ENCODE measurements around the gene NOL4.
"Not testable (repeated sequence)": the region's sequence is repeated elsewhere in the genome, so short reads cannot be mapped to it uniquely, and the experiment has no call there.

The NOL4 gene, protein sequence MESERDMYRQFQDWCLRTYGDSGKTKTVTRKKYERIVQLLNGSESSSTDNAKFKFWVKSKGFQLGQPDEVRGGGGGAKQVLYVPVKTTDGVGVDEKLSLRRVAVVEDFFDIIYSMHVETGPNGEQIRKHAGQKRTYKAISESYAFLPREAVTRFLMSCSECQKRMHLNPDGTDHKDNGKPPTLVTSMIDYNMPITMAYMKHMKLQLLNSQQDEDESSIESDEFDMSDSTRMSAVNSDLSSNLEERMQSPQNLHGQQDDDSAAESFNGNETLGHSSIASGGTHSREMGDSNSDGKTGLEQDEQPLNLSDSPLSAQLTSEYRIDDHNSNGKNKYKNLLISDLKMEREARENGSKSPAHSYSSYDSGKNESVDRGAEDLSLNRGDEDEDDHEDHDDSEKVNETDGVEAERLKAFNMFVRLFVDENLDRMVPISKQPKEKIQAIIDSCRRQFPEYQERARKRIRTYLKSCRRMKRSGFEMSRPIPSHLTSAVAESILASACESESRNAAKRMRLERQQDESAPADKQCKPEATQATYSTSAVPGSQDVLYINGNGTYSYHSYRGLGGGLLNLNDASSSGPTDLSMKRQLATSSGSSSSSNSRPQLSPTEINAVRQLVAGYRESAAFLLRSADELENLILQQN

GRCh38 chr18:34224423-34225217 lies at the start of gene NOL4:
Gene NOL4, minus strand, starts transcription at chr18:34224913. Its CDS starts 1,660 bp downstream, at chr18:34223253.
- DNase-seq (ENCODE audit: extremely low read depth in 1 of 2, low read depth in 1 of 2) = no peak

GRCh38 chr18:34266029-34266428 lies 41.3 kb upstream of the NOL4 start:
- not testable (repeated sequence) for DNase-seq (ENCODE audit: extremely low read depth in 1 of 2, low read depth in 1 of 2)

- no peak for DNase-seq (ENCODE audit: extremely low read depth in 1 of 2, low read depth in 1 of 2)
These were observed 37.4 kb upstream of the NOL4 start for GRCh38 chr18:34261865-34262780.

GRCh38 chr18:34258176-34258575 lies 33.5 kb upstream of the NOL4 start:
- DNase-seq (ENCODE audit: extremely low read depth in 1 of 2, low read depth in 1 of 2) = no peak

DNA sequence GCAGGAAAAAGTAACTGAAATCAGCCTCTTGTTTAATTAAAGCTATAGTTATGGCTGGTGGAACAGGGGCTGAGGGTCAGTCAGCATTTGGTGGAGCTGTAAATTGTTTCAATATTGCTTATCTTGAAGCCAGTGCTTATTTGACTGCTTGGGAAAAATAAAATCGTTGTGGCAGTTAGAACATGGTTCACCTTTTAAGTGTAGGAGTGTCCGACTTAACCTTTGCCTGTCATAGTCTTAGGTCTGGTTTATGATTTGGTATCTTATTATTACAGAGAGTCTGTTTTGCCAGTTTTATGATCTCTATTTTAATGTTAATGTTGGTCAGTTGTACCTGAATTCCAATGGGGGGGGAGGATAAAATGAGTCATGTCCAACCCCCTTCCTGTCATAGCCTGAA lies 27.2 kb upstream of the NOL4 start:
- DNase-seq (ENCODE audit: extremely low read depth in 1 of 2, low read depth in 1 of 2) = no peak

DNA sequence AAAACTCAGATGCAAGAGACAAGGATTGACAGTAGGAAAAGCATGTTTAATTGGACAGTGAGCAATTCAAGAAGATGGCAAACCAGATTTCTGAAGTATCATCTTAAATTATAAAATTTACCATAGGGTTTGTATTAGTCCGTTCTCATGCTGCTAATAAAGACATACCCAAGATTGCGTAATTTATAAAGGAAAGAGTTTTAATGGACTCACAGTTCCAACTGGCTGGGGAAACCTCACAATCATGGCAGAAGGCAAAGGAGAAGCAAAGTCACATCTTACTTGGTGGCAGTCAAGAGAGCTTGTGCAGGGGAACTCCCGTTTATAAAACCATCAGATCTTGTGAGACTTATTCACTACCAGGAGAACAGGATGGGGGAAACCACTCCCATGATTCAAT lies 24.0 kb upstream of the NOL4 start:
- DNase-seq (ENCODE audit: extremely low read depth in 1 of 2, low read depth in 1 of 2) = no peak

DNA sequence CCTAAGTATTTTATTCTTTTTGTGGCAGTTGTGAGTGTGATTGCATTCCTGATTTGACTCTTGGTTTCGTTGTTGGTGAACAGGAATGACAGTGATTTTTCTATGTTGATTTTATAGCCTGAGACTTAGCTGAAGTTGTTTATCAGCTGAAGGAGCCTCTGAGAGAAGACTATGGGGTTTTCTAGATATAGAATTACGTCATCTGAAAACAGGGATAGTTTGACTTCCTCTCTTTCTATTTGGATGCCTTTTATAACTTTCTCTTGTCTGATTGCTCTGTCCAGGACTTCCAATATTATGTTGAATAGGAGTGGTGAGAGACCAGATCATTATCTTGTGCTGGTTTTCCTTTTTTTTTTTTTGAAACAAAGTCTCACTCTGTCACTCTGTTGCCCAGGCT lies 18.0 kb upstream of the NOL4 start:
- no peak for DNase-seq (ENCODE audit: extremely low read depth in 1 of 2, low read depth in 1 of 2)

- DNase-seq (ENCODE audit: extremely low read depth in 1 of 2, low read depth in 1 of 2) = not testable (repeated sequence)
These were observed 9.2 kb upstream of the NOL4 start for GRCh38 chr18:34233781-34234388.

GRCh38 chr18:34225218-34225553 lies 473 bp upstream of the NOL4 start:
- DNase-seq (ENCODE audit: extremely low read depth in 1 of 2, low read depth in 1 of 2) = no peak

- DNase-seq (ENCODE audit: extremely low read depth in 1 of 2, low read depth in 1 of 2) = no peak
These were observed 755 bp downstream of the NOL4 start for GRCh38 chr18:34223893-34224422.

GRCh38 chr18:34223164-34223892 lies 1.4 kb downstream of the NOL4 start:
- no peak for DNase-seq (ENCODE audit: extremely low read depth in 1 of 2, low read depth in 1 of 2)

DNA sequence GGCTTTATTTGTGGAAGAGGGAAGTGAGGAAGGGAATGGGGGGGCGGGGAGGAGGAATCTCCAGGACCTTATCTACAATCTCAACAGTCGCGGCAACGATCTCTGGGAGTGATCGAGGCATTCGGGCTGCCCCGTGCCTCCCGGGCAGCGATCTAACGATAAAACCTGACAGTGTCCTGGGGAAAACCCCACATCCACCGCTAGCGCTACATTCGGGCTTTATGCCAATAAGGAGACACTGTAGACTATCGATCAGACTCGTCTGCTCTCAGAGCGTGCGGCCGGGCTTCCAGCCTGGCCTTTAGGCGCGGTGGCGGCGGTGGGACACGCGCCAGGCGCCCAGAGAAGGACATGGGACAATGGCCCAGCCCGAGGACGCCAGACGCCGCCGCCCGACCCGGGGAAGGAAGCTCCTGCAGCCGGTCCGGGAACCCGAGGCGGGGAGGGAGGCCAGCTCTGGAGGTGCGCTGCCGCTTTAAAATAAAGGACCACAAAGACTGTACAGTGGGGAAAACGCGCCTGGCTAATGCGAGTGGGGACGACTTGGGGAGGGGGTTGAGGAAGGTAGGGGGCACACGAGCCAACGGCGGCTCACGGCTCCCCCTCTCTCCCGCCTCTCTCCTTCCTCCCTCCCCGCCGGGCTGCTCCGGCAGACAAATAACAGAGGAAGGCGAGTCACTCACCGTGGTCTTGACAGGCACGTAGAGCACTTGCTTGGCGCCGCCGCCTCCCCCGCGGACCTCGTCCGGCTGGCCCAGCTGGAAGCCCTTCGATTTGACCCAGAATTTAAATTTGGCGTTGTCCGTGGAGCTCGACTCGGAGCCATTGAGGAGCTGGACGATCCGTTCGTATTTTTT lies 2.2 kb downstream of the NOL4 start:
- DNase-seq (ENCODE audit: extremely low read depth in 1 of 2, low read depth in 1 of 2) = no peak

- DNase-seq (ENCODE audit: extremely low read depth in 1 of 2, low read depth in 1 of 2) = no peak
These were observed 2.8 kb downstream of the NOL4 start for GRCh38 chr18:34221971-34222306.

- DNase-seq (ENCODE audit: extremely low read depth in 1 of 2, low read depth in 1 of 2) = no peak
These were observed 4.5 kb downstream of the NOL4 start for GRCh38 chr18:34220081-34220815.

DNA sequence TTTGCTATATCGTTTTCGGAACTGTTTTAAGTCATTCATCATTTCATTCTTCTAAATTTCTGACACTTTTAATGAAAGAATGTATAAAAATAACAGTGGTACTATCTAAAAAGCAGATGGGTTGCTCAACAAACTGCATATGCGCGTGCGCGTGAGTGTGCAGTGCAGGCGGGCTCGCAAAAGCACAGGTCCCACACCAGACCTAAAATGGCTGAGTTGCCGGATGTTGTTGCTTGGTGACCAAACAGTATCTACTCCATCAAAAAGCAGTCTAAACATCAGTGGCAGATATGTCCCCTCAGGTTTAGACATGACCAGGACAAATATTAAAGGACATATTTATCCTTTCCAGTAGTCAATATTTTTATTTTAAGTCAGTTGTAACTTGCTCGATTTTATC lies 5.1 kb downstream of the NOL4 start:
- no peak for DNase-seq (ENCODE audit: extremely low read depth in 1 of 2, low read depth in 1 of 2)

- DNase-seq (ENCODE audit: extremely low read depth in 1 of 2, low read depth in 1 of 2) = no peak
These were observed 12.2 kb downstream of the NOL4 start for GRCh38 chr18:34212511-34212910.

GRCh38 chr18:34207344-34207851 lies 17.3 kb downstream of the NOL4 start:
- no peak for DNase-seq (ENCODE audit: extremely low read depth in 1 of 2, low read depth in 1 of 2)

DNA sequence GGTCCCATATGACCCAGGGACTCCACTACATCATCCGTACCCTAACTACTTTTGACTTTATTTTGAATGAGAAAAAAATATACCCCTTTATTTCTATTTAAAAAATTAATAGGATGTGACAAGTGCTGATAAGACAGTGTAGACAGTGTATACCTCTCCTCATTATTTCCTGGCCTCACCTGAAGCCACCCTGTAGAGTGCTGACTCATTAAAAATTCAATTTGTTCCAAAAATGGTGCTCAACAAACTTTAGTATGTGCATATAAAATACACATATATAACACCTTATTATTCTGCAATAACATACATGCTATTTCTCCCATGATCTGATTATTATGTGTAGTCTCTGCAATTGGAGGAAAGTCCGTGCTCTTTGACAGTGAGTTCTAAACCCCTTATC lies 20.8 kb downstream of the NOL4 start:
- no peak for DNase-seq (ENCODE audit: extremely low read depth in 1 of 2, low read depth in 1 of 2)
